Activated T-helper 9 cell treated with anti-CD3 and anti-CD28 coated beads, Interleukin-2, amount 50 U/mL, for 16 hours (primary cell): Measurements from ENCODE around the gene UNC13B.

Source experiments
- DNase-seq: peaks from one replicate; pipeline ENCODE4 v3.0.0-alpha.2; 2020; ENCODE audit warnings: low read depth

UNC13B gene

GRCh38 chr9:35277628-35278359 is 116.0 kb downstream of the UNC13B start:
- DNase-seq = no peak

- DNase-seq = no peak
Observed at GRCh38 chr9:35279946-35280345, 118.1 kb downstream of the UNC13B start.

- DNase-seq = no peak
Observed at GRCh38 chr9:35280399-35280798, 118.6 kb downstream of the UNC13B start.

- DNase-seq = no peak
Observed at GRCh38 chr9:35285731-35286130, 123.9 kb downstream of the UNC13B start.

GRCh38 chr9:35286381-35286780 is 124.6 kb downstream of the UNC13B start:
- no peak for DNase-seq

GRCh38 chr9:35287987-35288632 is 126.3 kb downstream of the UNC13B start:
- no peak for DNase-seq

GRCh38 chr9:35288778-35289177 is 127.0 kb downstream of the UNC13B start:
- no peak for DNase-seq

- no peak for DNase-seq
Observed at GRCh38 chr9:35293376-35293964, 131.7 kb downstream of the UNC13B start.

- DNase-seq = no peak
Observed at GRCh38 chr9:35294066-35294465, 132.3 kb downstream of the UNC13B start.

GRCh38 chr9:35294556-35294955 is 132.7 kb downstream of the UNC13B start:
- no peak for DNase-seq

- no peak for DNase-seq
Observed at GRCh38 chr9:35295369-35296036, 133.7 kb downstream of the UNC13B start.

GRCh38 chr9:35303567-35303966 is 141.8 kb downstream of the UNC13B start:
- no peak for DNase-seq

GRCh38 chr9:35306283-35306682 is 144.5 kb downstream of the UNC13B start:
- no peak for DNase-seq

- no peak for DNase-seq
Observed at GRCh38 chr9:35308316-35308715, 146.5 kb downstream of the UNC13B start.

GRCh38 chr9:35311891-35312639 is 150.3 kb downstream of the UNC13B start:
- DNase-seq = no peak

- DNase-seq = no peak
Observed at GRCh38 chr9:35313460-35313859, 151.7 kb downstream of the UNC13B start.

- DNase-seq = no peak
Observed at GRCh38 chr9:35313916-35314315, 152.1 kb downstream of the UNC13B start.

GRCh38 chr9:35318741-35319140 is 156.9 kb downstream of the UNC13B start:
- no peak for DNase-seq

GRCh38 chr9:35322075-35322885 is 160.5 kb downstream of the UNC13B start:
- DNase-seq = no peak

- DNase-seq = no peak
Observed at GRCh38 chr9:35324966-35325365, 163.2 kb downstream of the UNC13B start.

GRCh38 chr9:35333551-35333950 is 171.7 kb downstream of the UNC13B start:
- DNase-seq = no peak
